Activated CD4-positive, alpha-beta T cell treated with anti-CD3 and anti-CD28 coated beads, Interleukin-2, amount 50 U/mL, for 24 hours (primary cell): Measurements from ENCODE around the gene PPP6R1.

Experiments used
- DNase-seq, 2 donors: peaks; one replicate each; pipeline ENCODE4 v3.0.0-alpha.2; 2020; ENCODE audit warnings: low read depth in 1 of 2, low spot score in 1 of 2

PPP6R1 gene

GRCh38 chr19:55244004-55244680 lies 14.7 kb downstream of the PPP6R1 start:
- DNase-seq, result no peak

GRCh38 chr19:55242517-55242916 lies 16.3 kb downstream of the PPP6R1 start:
- no peak for DNase-seq

- no peak for DNase-seq
Measured at GRCh38 chr19:55241935-55242464, 16.8 kb downstream of the PPP6R1 start.

GRCh38 chr19:55241143-55241934 lies 17.5 kb downstream of the PPP6R1 start:
- no peak for DNase-seq

- DNase-seq, result no peak
Measured at GRCh38 chr19:55240713-55241020, 18.1 kb downstream of the PPP6R1 start.

- DNase-seq, result no peak
Measured at GRCh38 chr19:55239004-55239403, 19.8 kb downstream of the PPP6R1 start.

- no peak for DNase-seq
Measured at GRCh38 chr19:55238030-55238429, 20.8 kb downstream of the PPP6R1 start.

GRCh38 chr19:55232986-55233385 lies 25.8 kb downstream of the PPP6R1 start:
- DNase-seq, result no peak

GRCh38 chr19:55232286-55232602 lies 26.6 kb downstream of the PPP6R1 start:
- no peak for DNase-seq

- no peak for DNase-seq
Measured at GRCh38 chr19:55231391-55232285, 27.2 kb downstream of the PPP6R1 start.

- DNase-seq, result no peak
Measured at GRCh38 chr19:55230780-55231179, 28.0 kb downstream of the PPP6R1 start.

GRCh38 chr19:55230329-55230728 lies 28.5 kb downstream of the PPP6R1 start:
- no peak for DNase-seq

GRCh38 chr19:55229789-55230182 lies 29.0 kb downstream of the PPP6R1 start:
- DNase-seq, result no peak

GRCh38 chr19:55229145-55229788 lies 29.6 kb downstream of the PPP6R1 start:
- DNase-seq, result no peak

- DNase-seq, result no peak
Measured at GRCh38 chr19:55228403-55229031, 30.3 kb downstream of the PPP6R1 start, which contains the start of gene TMEM86B. Gene TMEM86B, minus strand, starts transcription at chr19:55228763. Its CDS starts 22 bp downstream, at chr19:55228741.

GRCh38 chr19:55228015-55228391 lies 30.8 kb downstream of the PPP6R1 start:
- no peak for DNase-seq

GRCh38 chr19:55227241-55228014 lies 31.4 kb downstream of the PPP6R1 start:
- no peak for DNase-seq

GRCh38 chr19:55226788-55227187 lies 32.0 kb downstream of the PPP6R1 start:
- DNase-seq, result no peak

GRCh38 chr19:55226273-55226672 lies 32.5 kb downstream of the PPP6R1 start:
- DNase-seq, result no peak

GRCh38 chr19:55225415-55225958 lies 33.3 kb downstream of the PPP6R1 start:
- DNase-seq, result no peak
